Measurements from ENCODE around the gene AXIN2.
A peak's percentile ranks its signal among the peaks of the same experiment; 100 is the strongest.

AXIN2 gene

GRCh38 chr17:65561452-65562205 is at the start of gene AXIN2:
AXIN2 (minus strand) TSS chr17:65561648; CDS start chr17:65558620, 3,028 bp downstream.
- peak; percentile 76 to 78 for DNase-seq

GRCh38 chr17:65609749-65610148 is 48.3 kb upstream of the AXIN2 start:
- no peak for DNase-seq

- no peak for DNase-seq
These were observed 47.8 kb upstream of the AXIN2 start for GRCh38 chr17:65609286-65609685.

GRCh38 chr17:65604070-65604469 is 42.6 kb upstream of the AXIN2 start:
- DNase-seq: no peak

- no peak for DNase-seq
These were observed 40.4 kb upstream of the AXIN2 start for GRCh38 chr17:65601881-65602280.

- DNase-seq: no peak
These were observed 39.7 kb upstream of the AXIN2 start for GRCh38 chr17:65601145-65601544.

- DNase-seq: no peak
These were observed 39.1 kb upstream of the AXIN2 start for GRCh38 chr17:65600518-65600917.

- no peak for DNase-seq
These were observed 38.2 kb upstream of the AXIN2 start for GRCh38 chr17:65599650-65600049.

- DNase-seq: no peak
These were observed 37.3 kb upstream of the AXIN2 start for GRCh38 chr17:65598746-65599145.

GRCh38 chr17:65595071-65595656 is 33.7 kb upstream of the AXIN2 start:
- no peak for DNase-seq

- DNase-seq: no peak
These were observed 32.7 kb upstream of the AXIN2 start for GRCh38 chr17:65593855-65594845.

GRCh38 chr17:65593092-65593854 is 31.8 kb upstream of the AXIN2 start:
- DNase-seq: no peak

- DNase-seq: no peak
These were observed 30.9 kb upstream of the AXIN2 start for GRCh38 chr17:65592125-65592965.

- no peak for DNase-seq
These were observed 27.9 kb upstream of the AXIN2 start for GRCh38 chr17:65589321-65589720.

- no peak for DNase-seq
These were observed 26.8 kb upstream of the AXIN2 start for GRCh38 chr17:65588181-65588808.

GRCh38 chr17:65587534-65588180 is 26.2 kb upstream of the AXIN2 start:
- no peak for DNase-seq

GRCh38 chr17:65586899-65587298 is 25.5 kb upstream of the AXIN2 start:
- no peak for DNase-seq

- DNase-seq: no peak
These were observed 23.4 kb upstream of the AXIN2 start for GRCh38 chr17:65584604-65585521.

- DNase-seq: no peak
These were observed 22.6 kb upstream of the AXIN2 start for GRCh38 chr17:65583921-65584603.

All from Kasumi-1 (cell line).